Measurements from ENCODE around the gene SLC15A1. TPM values are rescaled to one million over a fixed set of nuclear protein-coding genes. Genes with fewer than 3 reads are reported as not detected.

Gene SLC15A1
- total RNA-seq, 2 experiments from 2014 or later, result not detected

DNA sequence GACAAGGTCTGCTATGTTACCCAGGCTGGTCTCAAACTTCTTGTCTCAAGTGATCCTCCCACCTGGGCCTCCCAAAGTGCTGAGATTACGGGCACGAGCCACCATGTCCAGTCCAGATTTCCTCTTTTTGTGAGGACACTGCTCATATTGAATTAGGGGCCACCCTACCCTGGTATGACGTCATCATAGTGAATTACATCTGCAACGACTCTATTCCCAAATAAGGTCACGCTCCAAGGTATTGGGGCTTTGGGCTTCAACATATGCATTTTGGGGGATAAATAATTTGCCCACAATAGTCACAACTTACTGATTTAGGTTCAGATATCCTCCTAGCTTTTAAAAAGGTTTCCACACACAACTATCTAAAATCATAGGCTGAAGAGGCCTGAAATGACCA is 9.5 kb downstream of the SLC15A1 start:
- DNase-seq (no peak), ATAC-seq (ENCODE audit: poor library complexity) (no peak)
- H3K4me3 ChIP-seq (ENCODE audit: low read length), result no peak overlapping the region
- TF ChIP-seq, protein P1, sequence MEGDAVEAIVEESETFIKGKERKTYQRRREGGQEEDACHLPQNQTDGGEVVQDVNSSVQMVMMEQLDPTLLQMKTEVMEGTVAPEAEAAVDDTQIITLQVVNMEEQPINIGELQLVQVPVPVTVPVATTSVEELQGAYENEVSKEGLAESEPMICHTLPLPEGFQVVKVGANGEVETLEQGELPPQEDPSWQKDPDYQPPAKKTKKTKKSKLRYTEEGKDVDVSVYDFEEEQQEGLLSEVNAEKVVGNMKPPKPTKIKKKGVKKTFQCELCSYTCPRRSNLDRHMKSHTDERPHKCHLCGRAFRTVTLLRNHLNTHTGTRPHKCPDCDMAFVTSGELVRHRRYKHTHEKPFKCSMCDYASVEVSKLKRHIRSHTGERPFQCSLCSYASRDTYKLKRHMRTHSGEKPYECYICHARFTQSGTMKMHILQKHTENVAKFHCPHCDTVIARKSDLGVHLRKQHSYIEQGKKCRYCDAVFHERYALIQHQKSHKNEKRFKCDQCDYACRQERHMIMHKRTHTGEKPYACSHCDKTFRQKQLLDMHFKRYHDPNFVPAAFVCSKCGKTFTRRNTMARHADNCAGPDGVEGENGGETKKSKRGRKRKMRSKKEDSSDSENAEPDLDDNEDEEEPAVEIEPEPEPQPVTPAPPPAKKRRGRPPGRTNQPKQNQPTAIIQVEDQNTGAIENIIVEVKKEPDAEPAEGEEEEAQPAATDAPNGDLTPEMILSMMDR (IDR thresholded peaks at IDR 0.05), result no peak
- H3K27ac ChIP-seq (ENCODE audit: low read depth in 1 of 2, low read length in 2 of 2), result no peak overlapping the region
- no peaks in the 10 kb centered on the region for H3K36me3 ChIP-seq (ENCODE audit: insufficient read depth, low read length)
- H3K4me1 ChIP-seq (ENCODE audit: insufficient read depth, low read length), result no peaks in the 10 kb centered on the region
- H3K36me3 Mint-ChIP-seq (ENCODE audit: low read depth), result no peaks in the 10 kb centered on the region
- no peak overlapping the region for H3K27ac Mint-ChIP-seq
- POLR2A ChIA-PET, result no interaction called here
- no peaks in the 10 kb centered on the region for H3K27me3 ChIP-seq (ENCODE audit: control insufficient read depth in 1 of 2, insufficient read depth in 2 of 2, low read length in 2 of 2)
- no peaks in the 10 kb centered on the region for H3K27me3 Mint-ChIP-seq
- peaks cover 10 to 19% of the 10 kb centered on the region in 2 experiments for H3K9me3 ChIP-seq (ENCODE audit: control insufficient read depth in 1 of 2, insufficient read depth in 1 of 2, low read length in 2 of 2)
- CTCF ChIA-PET, result no interaction called here
- intact Hi-C loops (cut with DNase I, micrococcal nuclease), result no loop called here
- H3K4me1 Mint-ChIP-seq (ENCODE audit: low read depth), result no peaks in the 10 kb centered on the region
- no peak overlapping the region for H3K4me3 Mint-ChIP-seq
- peaks cover 4% of the 10 kb centered on the region for H3K9me3 Mint-ChIP-seq

DNA sequence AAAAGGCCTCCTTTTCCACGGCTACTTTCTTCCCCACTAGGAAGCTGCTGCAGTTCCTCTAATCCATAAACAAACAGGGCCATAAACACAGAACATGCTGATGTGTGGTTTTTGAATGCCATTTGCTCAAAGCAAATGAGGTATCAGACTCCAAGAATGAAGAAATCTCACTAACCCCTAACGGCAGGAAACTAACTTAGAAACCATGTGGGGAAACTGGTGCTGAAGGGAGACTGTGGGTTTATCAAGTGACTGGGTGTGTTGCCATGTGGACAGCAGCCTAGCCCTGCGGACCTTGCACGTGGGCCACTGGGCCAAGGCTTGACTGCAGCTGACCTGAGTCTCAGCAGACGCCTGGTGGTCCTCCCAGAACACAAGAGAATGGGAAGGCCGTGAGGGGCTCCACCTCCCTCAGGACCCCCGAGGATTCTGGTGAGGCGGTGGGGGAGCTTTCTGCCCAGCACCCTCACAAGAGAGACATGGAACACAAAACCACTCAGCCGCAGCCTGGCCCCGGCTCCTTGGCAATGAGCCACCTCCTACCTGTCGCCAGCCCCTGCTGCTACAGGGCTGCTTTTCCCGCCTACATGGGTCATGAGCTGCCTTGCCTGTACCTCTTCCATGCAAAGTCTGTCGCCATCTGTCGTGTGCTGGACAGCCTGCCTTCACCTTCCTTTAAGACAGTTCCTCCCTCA is 10.6 kb downstream of the SLC15A1 start:
- H3K36me3 Mint-ChIP-seq (ENCODE audit: low read depth), result no peaks in the 10 kb centered on the region
- TF ChIP-seq, protein P1 (IDR thresholded peaks at IDR 0.05), result no peak
- intact Hi-C loops (cut with DNase I, micrococcal nuclease), result no loop called here
- H3K4me1 ChIP-seq (ENCODE audit: insufficient read depth, low read length), result no peaks in the 10 kb centered on the region
- POLR2A ChIA-PET, result no interaction called here
- no peaks in the 10 kb centered on the region for H3K27me3 Mint-ChIP-seq
- DNase-seq (no peak), ATAC-seq (ENCODE audit: poor library complexity) (no peak)
- H3K9me3 ChIP-seq (ENCODE audit: control insufficient read depth in 1 of 2, insufficient read depth in 1 of 2, low read length in 2 of 2), result peaks cover 17 to 19% of the 10 kb centered on the region in 2 experiments
- no peaks in the 10 kb centered on the region for H3K36me3 ChIP-seq (ENCODE audit: insufficient read depth, low read length)
- H3K27ac ChIP-seq (ENCODE audit: low read depth in 1 of 2, low read length in 2 of 2), result no peak overlapping the region
- no peaks in the 10 kb centered on the region for H3K27me3 ChIP-seq (ENCODE audit: control insufficient read depth in 1 of 2, insufficient read depth in 2 of 2, low read length in 2 of 2)
- CTCF ChIA-PET, result no interaction called here
- no peak overlapping the region for H3K4me3 ChIP-seq (ENCODE audit: low read length)
- no peaks in the 10 kb centered on the region for H3K4me1 Mint-ChIP-seq (ENCODE audit: low read depth)
- H3K27ac Mint-ChIP-seq, result no peak overlapping the region
- no peak overlapping the region for H3K4me3 Mint-ChIP-seq
- H3K9me3 Mint-ChIP-seq, result peaks cover 10% of the 10 kb centered on the region

- intact Hi-C loops (cut with DNase I, micrococcal nuclease), result no loop called here
- Histone ChIP-seq H3K4me1 (ENCODE audit: insufficient read depth, low read length) (no peaks in the 10 kb centered on the region), H3K4me3 (ENCODE audit: low read length) (no peak overlapping the region), H3K9me3 (ENCODE audit: control insufficient read depth in 1 of 2, insufficient read depth in 1 of 2, low read length in 2 of 2) (peaks cover 17 to 19% of the 10 kb centered on the region in 2 experiments), H3K36me3 (ENCODE audit: insufficient read depth, low read length) (no peaks in the 10 kb centered on the region), H3K27me3 (ENCODE audit: control insufficient read depth in 1 of 2, insufficient read depth in 2 of 2, low read length in 2 of 2) (no peaks in the 10 kb centered on the region), H3K27ac (ENCODE audit: low read depth in 1 of 2, low read length in 2 of 2) (no peak overlapping the region)
- no peak for DNase-seq
- no peak overlapping the region for H3K27ac Mint-ChIP-seq
- TF ChIP-seq, protein P1 (IDR thresholded peaks at IDR 0.05), result no peak
- H3K4me1 Mint-ChIP-seq (ENCODE audit: low read depth), result no peaks in the 10 kb centered on the region
- ChIA-PET CTCF (no interaction called here), POLR2A (no interaction called here)
- ATAC-seq (ENCODE audit: poor library complexity), result no peak
- no peak overlapping the region for H3K4me3 Mint-ChIP-seq
- no peaks in the 10 kb centered on the region for H3K36me3 Mint-ChIP-seq (ENCODE audit: low read depth)
- peaks cover 12% of the 10 kb centered on the region for H3K9me3 Mint-ChIP-seq
- peaks cover 4% of the 10 kb centered on the region for H3K27me3 Mint-ChIP-seq
These were observed 12.3 kb downstream of the SLC15A1 start for GRCh38 chr13:98740131-98740530.

Data from CD4-positive, alpha-beta T cell (primary cell).